ENCODE data around the gene APOE.
A peak's percentile ranks its signal among the peaks of the same experiment; 100 is the strongest.
"Not testable (repeated sequence)": the region's sequence is repeated elsewhere in the genome, so short reads cannot be mapped to it uniquely, and the experiment has no call there.

The APOE gene

DNA sequence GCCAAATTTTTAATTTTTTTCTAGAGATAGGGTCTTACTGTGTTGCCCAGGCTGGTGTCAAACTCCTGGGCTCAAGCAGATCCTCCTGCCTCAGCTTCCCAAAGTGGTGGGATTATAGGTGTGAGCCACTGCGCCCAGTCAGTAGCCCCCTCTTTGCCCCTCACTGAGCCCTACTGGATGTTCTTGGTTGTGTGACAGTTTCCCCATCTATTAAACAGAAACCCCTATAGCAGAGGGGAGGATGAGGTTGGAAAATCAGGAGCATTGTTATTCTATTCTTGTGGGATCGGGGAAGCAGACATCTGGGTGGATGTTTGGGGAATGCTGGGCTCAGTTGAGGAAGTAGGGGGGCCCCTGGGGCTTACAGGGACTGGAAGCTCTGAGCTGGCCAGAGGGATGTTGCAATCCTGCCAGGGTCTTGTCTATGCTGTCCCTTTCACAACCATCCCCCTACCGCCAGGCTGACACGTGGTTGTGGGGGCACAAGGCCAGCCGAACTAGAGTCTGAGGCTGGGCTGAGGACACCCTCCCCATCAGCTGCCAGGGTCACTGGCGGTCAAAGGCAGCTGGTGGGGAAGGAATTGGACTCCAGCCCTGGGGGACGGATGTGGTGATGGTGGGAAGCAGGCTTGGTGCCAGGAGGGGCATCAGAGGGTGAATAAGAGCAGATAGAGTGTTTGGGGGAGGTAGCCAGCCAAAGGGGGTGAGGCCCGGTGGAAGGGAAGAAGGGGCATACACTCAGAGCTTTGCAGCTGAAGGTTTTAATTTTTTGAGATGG lies 19.7 kb downstream of the APOE start:
- Histone ChIP-seq H3K27ac (ENCODE audit: low read depth, low read length) (peak overlapping the region; percentile 50), H3K4me3 (ENCODE audit: low read depth in 1 of 5, low read length in 5 of 5) (no peak overlapping the region), H3K4me1 (ENCODE audit: control insufficient read depth in 5 of 5, insufficient read depth in 5 of 5, low read length in 5 of 5) (peaks cover 7 to 42% (median 40%) of the 10 kb centered on the region in 5 donors), H3K36me3 (ENCODE audit: control insufficient read depth in 5 of 5, insufficient read depth in 5 of 5, low read length in 5 of 5) (no peaks in the 10 kb centered on the region), H3K27me3 (ENCODE audit: control insufficient read depth in 5 of 5, insufficient read depth in 4 of 5, low read length in 5 of 5) (no peaks in the 10 kb centered on the region), H3K9me3 (ENCODE audit: control insufficient read depth in 5 of 5, low read length in 5 of 5) (no peaks in the 10 kb centered on the region), H3K9ac (ENCODE audit: low read length in 5 of 5) (peak overlapping the region in 1 of 5 donors; percentile 41)

DNA sequence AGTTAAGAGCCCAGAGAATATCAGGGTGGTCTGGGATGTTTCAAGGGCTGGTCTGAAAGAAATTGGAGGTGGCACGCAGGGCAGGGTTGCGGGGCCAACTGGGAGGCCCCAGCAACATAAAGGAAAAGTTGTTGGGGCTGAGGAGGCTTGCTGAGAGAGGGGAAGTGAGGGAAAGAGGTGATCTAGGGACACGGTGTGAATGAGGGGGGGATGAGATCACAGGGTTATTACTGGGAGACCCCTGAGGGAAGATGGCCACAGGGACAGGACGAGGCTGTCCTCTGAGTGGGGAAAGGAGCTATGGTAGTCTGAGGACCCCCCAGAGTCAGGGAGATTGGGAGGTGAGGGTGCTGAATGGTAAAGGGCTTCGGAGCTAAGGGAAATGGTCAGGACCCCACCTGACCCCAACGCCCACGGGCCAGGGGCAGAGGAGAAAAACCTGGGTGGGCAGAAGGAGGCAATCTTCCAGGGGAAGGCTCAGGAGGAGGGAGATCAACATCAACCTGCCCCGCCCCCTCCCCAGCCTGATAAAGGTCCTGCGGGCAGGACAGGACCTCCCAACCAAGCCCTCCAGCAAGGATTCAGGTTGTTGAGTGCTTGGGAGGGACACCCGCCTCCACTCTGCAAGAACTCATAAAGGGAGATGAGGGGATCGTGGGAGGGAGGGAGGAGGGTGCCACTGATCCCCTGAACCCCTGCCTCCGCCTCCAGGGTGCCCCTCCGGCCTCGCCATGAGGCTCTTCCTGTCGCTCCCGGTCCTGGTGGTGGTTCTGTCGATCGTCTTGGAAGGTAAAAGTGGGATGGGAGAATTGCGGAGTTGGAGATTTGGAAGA lies 20.9 kb downstream of the APOE start:
- Histone ChIP-seq H3K27ac (ENCODE audit: low read depth, low read length) (peak overlapping the region; percentile 41), H3K4me1 (ENCODE audit: control insufficient read depth in 5 of 5, insufficient read depth in 5 of 5, low read length in 5 of 5) (peaks cover 7 to 42% (median 40%) of the 10 kb centered on the region in 5 donors), H3K4me3 (ENCODE audit: low read depth in 1 of 5, low read length in 5 of 5) (peak overlapping the region in 2 of 5 donors; percentile 6 to 26)
- H3K36me3 ChIP-seq (ENCODE audit: control insufficient read depth in 5 of 5, insufficient read depth in 5 of 5, low read length in 5 of 5); H3K9ac ChIP-seq (ENCODE audit: low read length in 5 of 5); H3K27me3 ChIP-seq (ENCODE audit: control insufficient read depth in 5 of 5, insufficient read depth in 4 of 5, low read length in 5 of 5); H3K9me3 ChIP-seq (ENCODE audit: control insufficient read depth in 5 of 5, low read length in 5 of 5): not testable (repeated sequence)

DNA sequence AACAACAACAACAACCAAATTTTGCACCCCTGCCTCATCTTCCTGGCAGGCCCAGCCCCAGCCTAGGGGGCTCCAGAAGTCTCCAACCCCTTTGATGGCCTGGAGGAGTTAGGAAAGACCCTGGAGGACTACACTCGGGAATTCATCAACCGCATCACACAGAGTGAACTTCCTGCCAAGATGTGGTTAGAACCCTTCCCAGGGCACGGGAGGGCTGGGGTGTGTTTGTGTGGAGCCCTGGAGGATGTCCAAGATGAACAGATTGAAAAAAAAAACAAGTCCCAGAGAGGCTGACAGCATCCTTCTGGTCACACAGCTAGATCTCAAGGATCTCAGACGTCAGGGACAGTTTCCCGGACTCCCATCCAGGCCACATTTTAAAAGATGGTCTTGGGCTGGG lies 22.1 kb downstream of the APOE start:
- Histone ChIP-seq H3K9ac (ENCODE audit: low read length in 5 of 5) (no peak overlapping the region), H3K9me3 (ENCODE audit: control insufficient read depth in 5 of 5, low read length in 5 of 5) (no peaks in the 10 kb centered on the region), H3K36me3 (ENCODE audit: control insufficient read depth in 5 of 5, insufficient read depth in 5 of 5, low read length in 5 of 5) (no peaks in the 10 kb centered on the region), H3K27ac (ENCODE audit: low read depth, low read length) (no peak overlapping the region), H3K4me1 (ENCODE audit: control insufficient read depth in 5 of 5, insufficient read depth in 5 of 5, low read length in 5 of 5) (peaks cover 7 to 42% (median 40%) of the 10 kb centered on the region in 5 donors), H3K4me3 (ENCODE audit: low read depth in 1 of 5, low read length in 5 of 5) (no peak overlapping the region), H3K27me3 (ENCODE audit: control insufficient read depth in 5 of 5, insufficient read depth in 4 of 5, low read length in 5 of 5) (no peaks in the 10 kb centered on the region)

DNA sequence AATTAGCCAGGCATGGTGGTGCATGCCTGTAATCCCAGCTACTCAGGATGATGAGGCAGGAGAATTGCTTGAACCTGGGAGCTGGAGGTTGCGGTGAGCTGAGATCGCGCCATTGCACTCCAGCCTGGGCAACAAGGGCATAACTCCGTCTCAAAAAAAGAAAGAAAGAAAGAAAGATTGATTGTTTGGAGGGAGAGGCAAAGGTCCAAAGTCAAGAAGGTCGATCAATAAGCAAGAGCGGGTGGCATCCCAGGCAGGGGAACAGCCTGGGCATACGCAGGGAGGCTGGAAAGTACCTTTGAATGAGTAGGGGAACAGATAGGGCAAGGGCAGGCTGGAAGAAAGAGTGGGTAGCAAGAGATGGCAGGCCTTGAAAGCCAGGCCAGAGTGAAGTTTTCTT lies 24.5 kb downstream of the APOE start:
- H3K4me1 ChIP-seq (ENCODE audit: control insufficient read depth in 5 of 5, insufficient read depth in 5 of 5, low read length in 5 of 5) = peaks cover 5 to 29% (median 28%) of the 10 kb centered on the region in 5 donors
- H3K27ac ChIP-seq (ENCODE audit: low read depth, low read length) = no peak overlapping the region
- H3K9me3 ChIP-seq (ENCODE audit: control insufficient read depth in 5 of 5, low read length in 5 of 5) = no peaks in the 10 kb centered on the region
- H3K27me3 ChIP-seq (ENCODE audit: control insufficient read depth in 5 of 5, insufficient read depth in 4 of 5, low read length in 5 of 5) = no peaks in the 10 kb centered on the region
- H3K4me3 ChIP-seq (ENCODE audit: low read depth in 1 of 5, low read length in 5 of 5) = no peak overlapping the region
- no peaks in the 10 kb centered on the region for H3K36me3 ChIP-seq (ENCODE audit: control insufficient read depth in 5 of 5, insufficient read depth in 5 of 5, low read length in 5 of 5)
- H3K9ac ChIP-seq (ENCODE audit: low read length in 5 of 5) = no peak overlapping the region

DNA sequence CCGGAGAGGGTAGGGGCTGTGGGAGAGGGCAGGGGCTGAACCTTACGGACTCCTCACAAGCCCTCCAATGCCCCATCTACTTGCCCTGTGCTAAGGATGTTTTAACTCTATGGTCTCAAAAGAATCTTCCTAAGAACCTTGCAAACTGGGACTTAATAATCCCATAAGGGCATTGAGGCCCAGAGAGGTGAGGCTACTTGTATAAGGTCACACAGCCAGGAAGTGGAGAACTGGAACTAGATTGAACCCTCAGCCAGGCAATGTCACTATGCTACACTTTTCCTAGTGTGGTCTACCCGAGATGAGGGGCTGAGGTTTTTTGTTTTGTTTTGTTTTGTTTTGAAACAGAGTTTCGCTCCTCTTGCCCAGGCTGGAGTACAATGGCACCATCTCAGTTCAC lies 25.9 kb downstream of the APOE start:
- Histone ChIP-seq H3K27me3 (ENCODE audit: control insufficient read depth in 5 of 5, insufficient read depth in 4 of 5, low read length in 5 of 5) (no peaks in the 10 kb centered on the region), H3K9me3 (ENCODE audit: control insufficient read depth in 5 of 5, low read length in 5 of 5) (no peaks in the 10 kb centered on the region), H3K4me3 (ENCODE audit: low read depth in 1 of 5, low read length in 5 of 5) (no peak overlapping the region), H3K27ac (ENCODE audit: low read depth, low read length) (no peak overlapping the region), H3K4me1 (ENCODE audit: control insufficient read depth in 5 of 5, insufficient read depth in 5 of 5, low read length in 5 of 5) (peaks cover 2 to 22% (median 18%) of the 10 kb centered on the region in 5 donors), H3K9ac (ENCODE audit: low read length in 5 of 5) (no peak overlapping the region), H3K36me3 (ENCODE audit: control insufficient read depth in 5 of 5, insufficient read depth in 5 of 5, low read length in 5 of 5) (no peaks in the 10 kb centered on the region)

DNA sequence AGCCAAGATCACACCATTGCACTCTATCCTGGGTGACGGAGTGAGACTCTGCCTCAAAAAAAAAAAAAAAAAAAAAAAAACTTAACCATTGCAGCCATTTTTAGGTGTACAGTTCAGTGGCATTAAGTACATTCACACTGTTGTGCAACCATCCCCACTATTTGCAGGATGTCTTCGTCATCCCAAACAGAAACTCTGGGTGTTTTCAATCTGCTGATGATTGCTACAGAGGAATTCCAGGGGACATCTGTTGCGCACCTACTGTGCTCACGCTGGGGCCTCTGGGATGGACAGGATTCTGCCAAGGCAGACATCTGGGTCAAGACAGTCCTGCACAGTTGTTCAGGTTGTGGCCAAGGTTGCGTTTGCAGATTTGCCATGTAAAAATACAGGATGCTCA lies 34.1 kb downstream of the APOE start:
- Histone ChIP-seq H3K27me3 (ENCODE audit: control insufficient read depth in 5 of 5, insufficient read depth in 4 of 5, low read length in 5 of 5) (no peaks in the 10 kb centered on the region), H3K36me3 (ENCODE audit: control insufficient read depth in 5 of 5, insufficient read depth in 5 of 5, low read length in 5 of 5) (no peaks in the 10 kb centered on the region), H3K9me3 (ENCODE audit: control insufficient read depth in 5 of 5, low read length in 5 of 5) (no peaks in the 10 kb centered on the region), H3K27ac (ENCODE audit: low read depth, low read length) (no peak overlapping the region), H3K4me3 (ENCODE audit: low read depth in 1 of 5, low read length in 5 of 5) (no peak overlapping the region), H3K4me1 (ENCODE audit: control insufficient read depth in 5 of 5, insufficient read depth in 5 of 5, low read length in 5 of 5) (peaks cover 0 to 20% (median 10%) of the 10 kb centered on the region in 5 donors), H3K9ac (ENCODE audit: low read length in 5 of 5) (no peak overlapping the region)

DNA sequence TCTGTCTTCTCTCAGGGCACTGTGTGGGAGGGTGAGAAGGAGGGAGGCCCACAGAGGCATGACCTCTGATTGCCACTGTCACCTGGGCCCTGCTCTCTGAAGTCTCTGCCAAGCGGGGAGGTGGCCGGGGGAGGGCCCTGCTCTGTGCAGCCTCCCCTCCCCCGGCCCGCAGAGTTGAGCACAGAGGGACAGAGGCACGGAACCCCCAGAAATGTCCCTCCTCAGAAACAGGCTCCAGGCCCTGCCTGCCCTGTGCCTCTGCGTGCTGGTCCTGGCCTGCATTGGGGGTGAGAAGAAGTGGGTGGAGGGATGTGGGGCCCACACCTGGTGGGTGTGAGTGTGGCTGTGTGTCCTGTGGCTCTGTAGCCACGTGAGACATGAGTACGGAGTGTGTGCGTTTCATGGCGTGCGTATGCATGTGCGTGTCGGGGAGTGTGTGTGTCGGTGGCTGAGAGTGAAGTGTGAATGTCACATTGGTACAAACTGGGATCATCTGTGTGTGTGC lies 36.5 kb downstream of the APOE start, which contains the start of gene APOC4:
Gene APOC4 (plus strand): TSS at position 171 of the 505 bp plus-strand sequence. CDS start 41 bp downstream, at position 212.
- H3K4me3 ChIP-seq (ENCODE audit: low read depth in 1 of 5, low read length in 5 of 5) = no peak within 1 kb of the TSS
- H3K4me1 ChIP-seq (ENCODE audit: control insufficient read depth in 5 of 5, insufficient read depth in 5 of 5, low read length in 5 of 5) = peaks cover 0 to 13% (median 6%) of the 10 kb centered on the region in 5 donors
- H3K27ac ChIP-seq (ENCODE audit: low read depth, low read length) = no peak within 1 kb of the TSS
- H3K9me3 ChIP-seq (ENCODE audit: control insufficient read depth in 5 of 5, low read length in 5 of 5) = no peaks in the 10 kb centered on the region
- no peak within 1 kb of the TSS for H3K9ac ChIP-seq (ENCODE audit: low read length in 5 of 5)
- H3K27me3 ChIP-seq (ENCODE audit: control insufficient read depth in 5 of 5, insufficient read depth in 4 of 5, low read length in 5 of 5) = no peaks in the 10 kb centered on the region
- no peaks in the 10 kb centered on the region for H3K36me3 ChIP-seq (ENCODE audit: control insufficient read depth in 5 of 5, insufficient read depth in 5 of 5, low read length in 5 of 5)

DNA sequence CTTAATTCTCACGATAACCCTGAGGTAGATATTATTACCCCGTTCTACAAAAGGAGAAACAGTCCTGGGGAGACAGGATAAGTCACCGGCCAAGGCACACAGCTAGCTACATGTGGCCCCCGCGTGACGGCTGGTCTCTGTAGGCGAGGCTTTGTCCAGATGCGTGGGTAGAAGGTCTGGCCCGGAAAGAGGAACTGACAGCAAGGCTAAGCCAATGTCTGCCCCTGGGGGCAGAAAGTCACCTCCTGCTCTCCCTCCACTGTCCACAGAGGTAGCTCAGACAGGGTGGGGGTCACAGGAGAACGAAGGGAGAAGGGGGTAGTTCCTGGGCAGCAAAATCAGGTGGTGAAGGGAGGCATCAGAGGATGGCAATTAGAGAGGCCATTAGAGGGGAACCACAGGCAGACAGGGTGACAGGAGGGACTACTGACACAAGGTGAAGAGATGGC lies 38.2 kb downstream of the APOE start:
- Histone ChIP-seq H3K4me1 (ENCODE audit: control insufficient read depth in 5 of 5, insufficient read depth in 5 of 5, low read length in 5 of 5) (peaks cover 0 to 13% (median 6%) of the 10 kb centered on the region in 5 donors), H3K27me3 (ENCODE audit: control insufficient read depth in 5 of 5, insufficient read depth in 4 of 5, low read length in 5 of 5) (no peaks in the 10 kb centered on the region)

DNA sequence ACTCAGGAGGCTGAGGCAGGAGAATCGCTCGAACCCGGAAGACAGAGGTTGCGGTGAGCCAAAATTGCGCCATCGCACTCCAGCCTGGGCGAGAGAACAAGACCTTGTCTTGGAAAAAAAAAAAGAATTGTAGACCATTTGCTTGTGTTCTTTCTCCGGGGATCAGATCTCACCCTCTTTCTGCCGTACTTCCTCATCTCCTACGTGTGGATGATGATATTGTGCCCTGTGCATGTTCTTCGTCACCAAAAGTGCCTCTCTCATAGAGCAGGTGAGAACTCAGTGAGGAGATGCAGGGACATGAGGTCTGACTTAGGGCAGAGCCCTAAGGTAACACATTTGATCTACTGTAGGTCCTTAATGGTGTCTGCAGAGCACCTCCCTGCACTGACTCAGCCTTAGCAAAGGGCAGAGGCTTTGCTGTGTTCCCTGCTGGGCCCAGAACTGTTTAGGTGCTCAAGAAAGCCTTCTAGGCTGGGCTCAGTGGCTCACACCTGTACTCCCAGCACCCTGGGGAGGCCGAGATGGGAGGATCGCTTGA lies 41.5 kb downstream of the APOE start:
- Histone ChIP-seq H3K9ac (ENCODE audit: low read length in 5 of 5) (no peak overlapping the region), H3K9me3 (ENCODE audit: control insufficient read depth in 5 of 5, low read length in 5 of 5) (no peaks in the 10 kb centered on the region)

More for the DNA sequence above, 38.2 kb downstream of the APOE start:
- Histone ChIP-seq H3K4me3 (ENCODE audit: low read depth in 1 of 5, low read length in 5 of 5) (peak overlapping the region in 1 of 5 donors; percentile 13), H3K9me3 (ENCODE audit: control insufficient read depth in 5 of 5, low read length in 5 of 5) (no peaks in the 10 kb centered on the region), H3K27ac (ENCODE audit: low read depth, low read length) (no peak overlapping the region), H3K9ac (ENCODE audit: low read length in 5 of 5) (peak overlapping the region in 1 of 5 donors; percentile 41), H3K36me3 (ENCODE audit: control insufficient read depth in 5 of 5, insufficient read depth in 5 of 5, low read length in 5 of 5) (no peaks in the 10 kb centered on the region)

More for the DNA sequence above, 41.5 kb downstream of the APOE start:
- Histone ChIP-seq H3K36me3 (ENCODE audit: control insufficient read depth in 5 of 5, insufficient read depth in 5 of 5, low read length in 5 of 5) (peaks cover 0 to 17% (median 8%) of the 10 kb centered on the region in 5 donors), H3K4me1 (ENCODE audit: control insufficient read depth in 5 of 5, insufficient read depth in 5 of 5, low read length in 5 of 5) (peaks cover 2 to 29% (median 14%) of the 10 kb centered on the region in 5 donors), H3K27me3 (ENCODE audit: control insufficient read depth in 5 of 5, insufficient read depth in 4 of 5, low read length in 5 of 5) (no peaks in the 10 kb centered on the region), H3K4me3 (ENCODE audit: low read depth in 1 of 5, low read length in 5 of 5) (no peak overlapping the region), H3K27ac (ENCODE audit: low read depth, low read length) (no peak overlapping the region)
